Muscle layer of colon (tissue), 2 donors: ENCODE measurements around the gene TLX3.

Experiments
- H3K27ac ChIP-seq: one replicate; pipeline ENCODE4 v1.7.0; 2013; ENCODE audit warnings: low read depth, mild to moderate bottlenecking, low read length, moderate library complexity
- H3K27me3 ChIP-seq, 2 donors: one replicate each; pipeline ENCODE4 v1.7.0; 2013; ENCODE audit warnings: low read length in 2 of 2, mild to moderate bottlenecking in 2 of 2; ENCODE audit not compliant: insufficient read depth in 2 of 2, control insufficient read depth in 1 of 2
- H3K36me3 ChIP-seq: one replicate; pipeline ENCODE4 v1.7.0; 2013; ENCODE audit warnings: mild to moderate bottlenecking, low read length; ENCODE audit not compliant: insufficient read depth
- H3K4me1 ChIP-seq: one replicate; pipeline ENCODE4 v1.7.0; 2013; ENCODE audit warnings: mild to moderate bottlenecking, low read length; ENCODE audit not compliant: insufficient read depth
- H3K4me3 ChIP-seq, 2 donors: one replicate each; pipeline ENCODE4 v1.7.0; 2013; ENCODE audit warnings: low read length in 2 of 2, low read depth in 1 of 2, mild to moderate bottlenecking in 1 of 2, moderate library complexity in 1 of 2
- H3K9ac ChIP-seq: one replicate; pipeline ENCODE4 v1.7.0; 2013; ENCODE audit warnings: low read length
- H3K9me3 ChIP-seq: one replicate; pipeline ENCODE4 v1.7.0; 2013; ENCODE audit warnings: mild to moderate bottlenecking, low read length
- donor health status: abdominal sarcoma.
- donor health status: Adenocarcinoma of cecum.

The TLX3 gene

DNA sequence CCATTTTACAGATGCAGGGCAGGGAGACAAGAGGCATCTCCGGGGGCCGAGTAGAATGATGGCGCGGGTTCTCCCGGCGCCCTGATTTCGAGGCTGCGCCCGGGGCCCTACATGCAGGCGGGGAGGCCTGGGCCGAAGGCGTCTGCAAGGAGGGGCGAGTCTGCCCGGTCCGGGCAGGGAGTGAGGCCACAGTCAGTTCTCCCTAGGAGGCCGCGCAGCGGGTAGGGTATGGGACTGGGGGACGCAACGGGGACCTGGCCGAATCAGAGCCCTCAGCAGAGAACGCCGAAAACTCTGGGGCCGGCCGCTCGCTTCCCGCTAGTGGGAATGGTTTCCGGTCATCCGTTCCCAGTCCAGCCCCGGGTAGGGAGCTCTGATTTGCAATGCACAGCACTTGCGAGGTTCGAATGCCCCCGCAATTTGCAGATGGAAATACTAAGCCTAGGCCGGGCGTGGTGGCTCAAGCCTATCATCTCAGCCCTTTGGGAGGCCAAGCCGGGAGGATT is 6.4 kb downstream of the TLX3 start:
- no peaks in the 10 kb centered on the region for H3K36me3 ChIP-seq
- peaks cover 31% of the 10 kb centered on the region for H3K4me1 ChIP-seq
- H3K27ac ChIP-seq, result no peak overlapping the region
- H3K9ac ChIP-seq, result no peak overlapping the region
- H3K4me3 ChIP-seq, result peak overlapping the region; percentile 18 to 32
- no peaks in the 10 kb centered on the region for H3K9me3 ChIP-seq
- H3K27me3 ChIP-seq, result peaks cover 44 to 96% of the 10 kb centered on the region in 2 donors

DNA sequence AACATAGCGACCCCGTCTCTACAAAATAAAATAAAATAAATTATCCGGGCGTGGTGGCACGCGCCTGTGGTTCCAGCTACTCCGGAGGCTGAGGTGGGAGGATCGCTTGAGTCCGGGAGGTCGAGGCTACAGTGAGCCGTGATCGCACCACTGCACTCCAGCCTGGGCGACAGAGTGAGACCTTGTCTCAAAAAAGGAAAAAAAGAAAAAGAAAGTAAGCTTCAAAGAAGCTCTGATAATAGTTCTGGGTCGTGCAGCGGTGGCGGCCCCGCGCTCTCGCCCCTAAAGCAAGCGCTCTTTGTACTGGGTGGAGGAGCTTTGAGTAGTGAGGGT is 6.8 kb downstream of the TLX3 start:
- Histone ChIP-seq H3K27me3 (peaks cover 44 to 95% of the 10 kb centered on the region in 2 donors), H3K4me1 (peaks cover 31% of the 10 kb centered on the region), H3K36me3 (no peaks in the 10 kb centered on the region), H3K9ac (no peak overlapping the region), H3K4me3 (peak overlapping the region; percentile 18 to 38), H3K27ac (no peak overlapping the region), H3K9me3 (no peaks in the 10 kb centered on the region)

DNA sequence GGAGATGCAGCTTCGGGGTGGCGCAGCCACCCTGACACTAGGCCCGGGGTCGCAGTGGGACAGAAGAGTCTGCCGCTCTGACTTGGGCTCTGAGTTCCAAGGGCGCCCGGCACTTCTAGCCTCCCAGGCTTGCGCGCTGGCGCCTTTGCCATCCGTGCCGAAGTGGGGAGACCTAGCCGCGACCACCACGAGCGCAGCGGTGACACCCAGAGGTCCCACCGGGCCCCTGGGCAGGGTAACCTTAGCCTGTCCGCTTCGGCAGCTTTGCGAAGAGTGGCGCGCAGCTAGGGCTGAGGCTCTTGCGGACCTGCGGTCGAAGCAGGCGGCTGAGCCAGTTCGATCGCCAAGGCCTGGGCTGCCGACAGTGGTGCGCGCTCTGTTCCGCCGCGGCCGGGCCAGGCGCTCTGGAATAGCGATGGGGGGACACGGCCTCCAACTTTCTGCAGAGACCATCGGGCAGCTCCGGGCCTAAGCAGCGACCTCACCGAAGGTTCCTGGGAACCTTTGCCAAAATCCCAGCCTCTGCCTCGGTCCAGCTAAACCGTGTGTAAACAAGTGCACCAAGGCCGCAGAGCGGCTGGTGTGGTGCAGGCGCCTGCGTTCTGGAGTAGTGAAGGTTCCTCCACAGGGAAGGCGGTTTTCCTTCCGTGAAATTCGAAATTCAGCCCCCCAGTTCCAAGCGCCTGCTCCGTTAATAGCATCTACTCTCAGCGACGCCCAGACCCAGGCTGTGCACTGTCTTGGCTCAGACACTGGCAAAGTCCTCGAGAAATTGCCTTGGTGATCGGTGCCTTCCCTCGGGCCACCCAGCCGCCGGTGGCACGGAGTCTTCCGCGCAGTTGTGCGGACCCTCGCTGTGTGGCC is 7.4 kb downstream of the TLX3 start:
- H3K27ac ChIP-seq, result no peak overlapping the region
- peaks cover 44 to 95% of the 10 kb centered on the region in 2 donors for H3K27me3 ChIP-seq
- peak overlapping the region; percentile 18 to 38 for H3K4me3 ChIP-seq
- no peak overlapping the region for H3K9ac ChIP-seq
- peaks cover 31% of the 10 kb centered on the region for H3K4me1 ChIP-seq
- no peaks in the 10 kb centered on the region for H3K9me3 ChIP-seq
- no peaks in the 10 kb centered on the region for H3K36me3 ChIP-seq

DNA sequence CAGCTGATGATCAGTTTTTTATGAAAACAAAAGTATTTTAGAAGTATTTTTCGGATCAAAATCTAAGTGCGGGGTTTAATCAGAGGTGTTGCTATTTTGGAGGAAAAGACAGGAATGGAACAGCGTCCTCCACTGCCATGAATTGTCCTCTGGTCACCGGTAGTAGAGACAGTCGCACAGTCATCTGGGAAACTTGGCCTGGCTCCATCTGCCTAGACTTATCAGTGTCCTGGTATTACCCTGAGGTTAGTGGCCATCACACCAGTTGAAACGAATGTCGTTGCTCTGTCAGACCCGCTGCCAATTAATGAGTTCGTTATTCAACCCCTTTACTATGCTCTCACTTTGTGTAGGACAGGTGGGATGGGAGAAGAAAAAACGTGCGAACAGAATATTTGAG is 8.2 kb downstream of the TLX3 start:
- Histone ChIP-seq H3K9ac (no peak overlapping the region), H3K27ac (no peak overlapping the region), H3K4me3 (no peak overlapping the region), H3K27me3 (peaks cover 43 to 90% of the 10 kb centered on the region in 2 donors), H3K4me1 (peaks cover 31% of the 10 kb centered on the region), H3K9me3 (no peaks in the 10 kb centered on the region), H3K36me3 (no peaks in the 10 kb centered on the region)

DNA sequence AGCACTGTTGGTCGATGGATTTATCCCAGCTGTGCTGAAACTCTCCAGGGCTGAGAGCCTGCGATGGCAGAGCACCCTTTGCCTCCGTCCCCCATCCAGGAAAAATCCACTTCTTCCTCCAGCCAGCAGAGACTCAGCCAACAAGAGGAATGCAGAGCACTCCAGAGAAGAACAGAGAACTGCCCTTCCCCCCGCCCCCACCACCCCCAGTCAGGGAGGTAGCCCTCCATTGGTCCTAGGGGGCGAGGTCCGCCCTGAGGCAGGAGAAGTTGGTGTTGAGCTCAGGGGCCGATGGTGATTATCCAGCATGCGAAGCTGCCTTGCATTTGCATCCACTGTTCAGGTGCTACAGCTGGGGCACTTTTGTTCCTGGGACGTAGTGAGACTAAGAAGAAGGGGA is 9.0 kb downstream of the TLX3 start:
- H3K9me3 ChIP-seq, result no peaks in the 10 kb centered on the region
- no peaks in the 10 kb centered on the region for H3K36me3 ChIP-seq
- H3K4me1 ChIP-seq, result peaks cover 28% of the 10 kb centered on the region
- H3K27me3 ChIP-seq, result peaks cover 35 to 83% of the 10 kb centered on the region in 2 donors
- no peak overlapping the region for H3K27ac ChIP-seq
- no peak overlapping the region for H3K9ac ChIP-seq
- no peak overlapping the region for H3K4me3 ChIP-seq

DNA sequence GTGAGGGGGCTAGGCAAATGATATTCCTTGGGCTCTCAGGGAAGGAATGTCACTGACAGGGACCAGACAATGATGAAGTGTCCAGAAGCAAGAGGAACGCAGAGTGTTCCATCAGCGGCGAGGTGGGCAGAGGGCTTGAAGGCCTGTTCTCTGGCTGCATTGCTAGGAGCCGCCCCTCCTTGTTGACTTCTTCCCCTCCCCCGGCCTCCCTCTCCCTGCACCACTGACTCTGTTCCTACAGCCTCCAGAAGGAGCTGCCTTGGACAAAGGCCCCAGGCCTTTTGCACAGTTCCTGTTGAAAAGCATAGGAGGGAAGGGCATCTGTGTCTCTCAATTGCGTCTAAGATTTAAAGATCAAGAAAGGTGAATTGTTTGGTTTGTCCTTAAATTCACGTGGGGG is 12.4 kb downstream of the TLX3 start:
- Histone ChIP-seq H3K36me3 (no peaks in the 10 kb centered on the region), H3K9ac (no peak overlapping the region), H3K4me1 (peaks cover 9% of the 10 kb centered on the region), H3K4me3 (no peak overlapping the region), H3K27me3 (peaks cover 15 to 67% of the 10 kb centered on the region in 2 donors), H3K9me3 (no peaks in the 10 kb centered on the region), H3K27ac (no peak overlapping the region)

DNA sequence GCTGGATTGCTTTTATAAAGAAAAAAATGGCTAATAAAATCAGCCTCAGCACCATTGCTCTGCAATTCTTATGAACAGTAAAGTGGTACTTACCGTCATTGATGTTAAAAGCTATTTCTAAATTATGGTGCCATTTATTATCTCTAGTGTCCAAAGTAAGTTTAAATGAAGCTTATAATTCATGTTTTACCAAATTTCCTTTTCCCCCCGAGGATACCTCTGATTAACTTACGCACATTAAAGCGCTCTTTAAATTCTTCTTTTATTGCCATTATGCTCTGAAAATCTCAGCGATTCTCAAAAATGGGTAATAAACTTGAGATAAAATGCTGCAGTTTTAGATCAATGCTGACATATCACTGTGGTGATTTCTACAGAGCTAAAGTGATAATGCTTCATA is 13.5 kb downstream of the TLX3 start:
- Histone ChIP-seq H3K27me3 (peaks cover 4 to 56% of the 10 kb centered on the region in 2 donors), H3K9me3 (no peaks in the 10 kb centered on the region), H3K36me3 (no peaks in the 10 kb centered on the region), H3K27ac (no peak overlapping the region), H3K4me1 (no peaks in the 10 kb centered on the region), H3K9ac (no peak overlapping the region), H3K4me3 (no peak overlapping the region)

DNA sequence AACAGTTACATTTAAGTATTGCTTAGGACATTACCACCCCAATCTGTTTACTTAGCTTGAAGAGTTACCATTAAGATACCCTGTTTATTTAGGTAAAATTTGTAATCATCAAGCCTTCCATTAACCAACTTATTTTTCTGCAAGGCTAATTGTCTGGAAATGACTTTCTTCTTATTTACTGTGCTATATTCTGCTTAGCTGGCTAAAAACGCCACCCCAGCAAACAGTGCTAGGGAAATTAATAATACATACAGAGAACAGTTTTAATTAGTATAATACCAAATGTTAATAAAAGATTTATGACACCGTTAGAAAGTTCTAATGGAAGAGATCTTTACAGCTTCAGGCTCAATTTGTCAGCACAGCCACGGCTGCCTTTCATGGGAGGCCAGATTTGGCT is 14.0 kb downstream of the TLX3 start:
- no peaks in the 10 kb centered on the region for H3K4me1 ChIP-seq
- H3K9me3 ChIP-seq, result no peaks in the 10 kb centered on the region
- H3K27ac ChIP-seq, result no peak overlapping the region
- H3K27me3 ChIP-seq, result peaks cover 0 to 51% of the 10 kb centered on the region in 2 donors
- H3K36me3 ChIP-seq, result no peaks in the 10 kb centered on the region
- no peak overlapping the region for H3K9ac ChIP-seq
- H3K4me3 ChIP-seq, result no peak overlapping the region

DNA sequence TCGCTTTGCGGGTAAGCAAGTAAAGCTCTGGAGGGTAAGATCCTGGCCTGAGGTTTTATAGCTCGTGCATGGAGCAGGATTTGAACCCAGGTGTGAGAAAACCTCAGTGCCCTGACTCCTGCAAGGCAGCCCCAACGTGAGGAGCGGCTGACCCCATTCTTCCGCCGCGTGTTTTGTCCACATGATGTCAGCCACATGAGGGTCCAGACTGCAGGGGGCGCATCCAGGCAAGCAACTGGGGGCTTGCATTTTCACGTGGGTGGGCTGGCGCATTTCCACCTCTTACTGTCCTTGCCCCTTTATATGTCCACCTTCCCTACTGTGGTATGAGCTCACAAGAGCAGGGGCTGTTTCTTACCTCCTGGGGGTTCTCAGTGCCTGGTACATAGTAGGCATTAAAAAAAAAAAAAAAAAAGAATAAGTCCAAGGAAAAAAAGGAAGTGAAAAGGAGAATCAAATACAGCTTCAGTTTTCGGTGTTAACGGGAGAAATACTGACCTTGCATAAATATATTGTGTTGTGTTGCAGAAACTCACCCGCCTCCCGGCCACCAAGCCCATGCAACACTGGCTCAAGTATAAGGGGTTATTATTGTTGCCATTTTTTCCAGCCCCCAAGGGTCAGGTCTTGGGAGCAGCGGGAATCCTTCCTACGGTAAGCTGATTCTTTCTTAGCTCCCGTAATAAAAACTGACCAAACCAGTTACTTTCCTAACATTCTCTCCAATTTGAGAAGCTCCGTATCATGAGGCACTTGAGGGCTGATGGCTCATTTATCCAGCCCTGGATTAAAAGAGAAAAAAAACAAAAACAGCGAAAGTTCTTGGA is 15.0 kb downstream of the TLX3 start:
- Histone ChIP-seq H3K4me1 (no peaks in the 10 kb centered on the region), H3K27me3 (peaks cover 0 to 41% of the 10 kb centered on the region in 2 donors), H3K9me3 (no peaks in the 10 kb centered on the region), H3K9ac (no peak overlapping the region), H3K27ac (no peak overlapping the region), H3K4me3 (no peak overlapping the region), H3K36me3 (no peaks in the 10 kb centered on the region)

DNA sequence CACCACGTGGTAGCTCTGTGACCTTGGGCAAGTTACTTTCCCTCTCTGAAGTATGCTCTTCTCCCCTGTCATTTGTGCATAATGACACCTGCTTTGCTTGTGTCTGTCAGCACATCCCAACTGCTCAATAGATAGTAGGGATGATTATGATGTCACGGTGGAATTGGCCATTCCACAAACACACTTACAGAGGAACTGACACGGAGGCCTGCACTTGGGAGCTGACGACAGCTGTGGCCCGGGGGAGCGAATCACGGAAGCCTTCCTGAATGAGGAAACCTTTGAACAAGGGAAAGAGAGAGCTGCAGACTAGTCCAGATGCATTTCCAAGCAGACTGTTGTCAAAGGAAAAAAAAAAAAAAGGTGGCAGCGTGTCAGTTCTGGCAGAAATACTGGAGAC is 21.0 kb downstream of the TLX3 start:
- Histone ChIP-seq H3K4me1 (no peaks in the 10 kb centered on the region), H3K27ac (no peak overlapping the region), H3K36me3 (no peaks in the 10 kb centered on the region), H3K4me3 (no peak overlapping the region), H3K9ac (no peak overlapping the region), H3K9me3 (no peaks in the 10 kb centered on the region), H3K27me3 (peaks cover 0 to 4% of the 10 kb centered on the region in 2 donors)

DNA sequence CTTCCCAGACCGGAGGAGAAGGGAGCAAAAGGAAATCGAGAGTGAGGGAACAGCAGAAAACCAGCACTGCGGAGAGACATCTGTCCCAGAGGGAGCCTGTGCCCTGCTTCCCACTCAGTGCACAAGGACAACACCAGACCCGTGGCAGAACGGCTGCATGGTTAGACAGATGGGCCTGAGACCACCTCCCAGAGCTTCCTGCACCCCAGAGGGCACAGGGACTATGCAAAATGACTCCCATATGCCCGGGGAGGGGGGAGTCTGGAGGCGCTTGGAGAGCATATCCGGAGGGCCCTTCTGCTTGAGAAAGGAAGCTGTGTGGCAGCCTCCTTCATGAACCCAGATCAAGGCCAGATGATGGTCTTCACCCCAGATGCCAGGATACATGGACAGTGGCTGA is 26.6 kb downstream of the TLX3 start:
- H3K4me3 ChIP-seq, result no peak overlapping the region
- H3K9ac ChIP-seq, result no peak overlapping the region
- H3K9me3 ChIP-seq, result no peaks in the 10 kb centered on the region
- no peak overlapping the region for H3K27ac ChIP-seq
- H3K27me3 ChIP-seq, result peaks cover 0 to 9% of the 10 kb centered on the region in 2 donors
- no peaks in the 10 kb centered on the region for H3K36me3 ChIP-seq
- H3K4me1 ChIP-seq, result peaks cover 6% of the 10 kb centered on the region
